Fibroblast of lung (primary cell): ENCODE results near the gene UQCC2.

Experiments
- EZH2 ChIP-seq: IDR thresholded peaks from 2 replicates; pipeline ENCODE4 v1.5.1; 2012; ENCODE audit warnings: low read length, control low read depth, mild to moderate bottlenecking; ENCODE audit errors: missing control alignments
- TF ChIP-seq, protein P1 (sequence below), 2 donors: IDR thresholded peaks in 1 of 2; conservative IDR thresholded peaks in 1 of 2; 1 replicate in 1 of 2; 2 replicates in 1 of 2; pipeline ENCODE4 v1.5.1; 2011 to 2012; ENCODE audit warnings: low read length in 2 of 2, control low read depth in 1 of 2, inconsistent platforms in 1 of 2, low read depth in 1 of 2, mild to moderate bottlenecking in 1 of 2

- TF ChIP-seq, protein P1, sequence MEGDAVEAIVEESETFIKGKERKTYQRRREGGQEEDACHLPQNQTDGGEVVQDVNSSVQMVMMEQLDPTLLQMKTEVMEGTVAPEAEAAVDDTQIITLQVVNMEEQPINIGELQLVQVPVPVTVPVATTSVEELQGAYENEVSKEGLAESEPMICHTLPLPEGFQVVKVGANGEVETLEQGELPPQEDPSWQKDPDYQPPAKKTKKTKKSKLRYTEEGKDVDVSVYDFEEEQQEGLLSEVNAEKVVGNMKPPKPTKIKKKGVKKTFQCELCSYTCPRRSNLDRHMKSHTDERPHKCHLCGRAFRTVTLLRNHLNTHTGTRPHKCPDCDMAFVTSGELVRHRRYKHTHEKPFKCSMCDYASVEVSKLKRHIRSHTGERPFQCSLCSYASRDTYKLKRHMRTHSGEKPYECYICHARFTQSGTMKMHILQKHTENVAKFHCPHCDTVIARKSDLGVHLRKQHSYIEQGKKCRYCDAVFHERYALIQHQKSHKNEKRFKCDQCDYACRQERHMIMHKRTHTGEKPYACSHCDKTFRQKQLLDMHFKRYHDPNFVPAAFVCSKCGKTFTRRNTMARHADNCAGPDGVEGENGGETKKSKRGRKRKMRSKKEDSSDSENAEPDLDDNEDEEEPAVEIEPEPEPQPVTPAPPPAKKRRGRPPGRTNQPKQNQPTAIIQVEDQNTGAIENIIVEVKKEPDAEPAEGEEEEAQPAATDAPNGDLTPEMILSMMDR (conservative IDR thresholded peaks at IDR 0.05 in 1 of 2, IDR thresholded peaks at IDR 0.05 in 1 of 2; ENCODE audit: low read depth in 1 of 2, low read length in 2 of 2) = no peak
- no peak for TF ChIP-seq EZH2
Observed at GRCh38 chr6:33698494-33698893, 13.0 kb downstream of the UQCC2 start.
